ENCODE measurements around the gene CNN1.

GRCh38 chr19:11534538-11534937 lies 4.1 kb upstream of the CNN1 start:
- TF ChIP-seq CTCF (IDR thresholded peaks at IDR 0.05; ENCODE audit: insufficient read depth, low read length, poor library complexity, severe bottlenecking) (no peak), EZH2phosphoT487 (conservative IDR thresholded peaks at IDR 0.05; ENCODE audit: low read length) (no peak)
